K562 (cell line): ENCODE measurements around the gene ATCAY. TPM values are rescaled to one million over a fixed set of nuclear protein-coding genes. Genes with fewer than 3 reads are reported as not detected.

Experiments used
- ATAC-seq: fragments of 200-7000 bp; cut with Tn5 transposase; 3 replicates; pipeline ENCODE4 v1.9.1; 2020; ENCODE audit warnings: moderate library complexity
- BruUV-seq: library from RNA; stranded (reverse); fragments of 400-500 nt; replicated peaks from 2 replicates; lab custom pipeline; 2021; lab: Mats Ljungman, UMichigan
- CTCF ChIA-PET: fragments of 300-600 bp; formaldehyde crosslinking; extraction: SDS; loops from one replicate; lab custom pipeline; 2021; ENCODE audit warnings: low intra/inter-chr PET ratio; lab: Yijun Ruan, JAX
- POLR2A ChIA-PET: fragments of 300-600, 350-650 bp; sonication (Branson Sonifier 250); formaldehyde crosslinking; extraction: SDS; loops from one replicate; lab custom pipeline; 2021; ENCODE audit warnings: antibody characterized with exemption, inconsistent platforms; lab: Yijun Ruan, JAX
- DNase-seq, 4 experiments: peaks; one replicate each; pipeline versions ENCODE4 v3.0.0 to v3.0.0-alpha.2; 2011 to 2018; ENCODE audit warnings: low spot score in 3 of 4, mixed read lengths in 3 of 4; ENCODE audit errors: extremely low read depth in 1 of 4
- FAIRE-seq: peaks from 2 replicates; lab custom pipeline; 2011; peaks lifted over from hg19 to GRCh38; lab: Jason Lieb, UNC
- H2AFZ ChIP-seq: 2 replicates; pipeline ENCODE4 v1.6.0; 2011; ENCODE audit warnings: low read depth, low read length, control low read depth, inconsistent platforms
- H3K27ac ChIP-seq: fragments of 200-600 bp; 3 replicates; pipeline ENCODE4 v1.8.0; 2011; ENCODE audit warnings: low read depth, mild to moderate bottlenecking, control low read depth, inconsistent platforms, low read length, moderate library complexity, mixed read lengths; ENCODE audit errors: extremely low read depth
- H3K27me3 ChIP-seq, 2 experiments: fragments of 300-600 bp in 1 of 2; 2 replicates in 1 of 2; 3 replicates in 1 of 2; pipeline versions ENCODE4 v1.6.0 to v1.8.0; 2011; ENCODE audit warnings: inconsistent platforms in 2 of 2, low read length in 2 of 2, mild to moderate bottlenecking in 1 of 2, mixed read lengths in 1 of 2, moderate library complexity in 1 of 2; ENCODE audit not compliant: control insufficient read depth in 2 of 2, insufficient read depth in 2 of 2
- H3K36me3 ChIP-seq: fragments of 300-600 bp; 3 replicates; pipeline ENCODE4 v1.8.0; 2011; ENCODE audit warnings: mild to moderate bottlenecking, low read length, inconsistent platforms; ENCODE audit not compliant: control insufficient read depth, insufficient read depth
- H3K4me1 ChIP-seq, 2 experiments: fragments of 200-600 bp in 1 of 2; replicated peaks in 1 of 2; 2 replicates in 1 of 2; 3 replicates in 1 of 2; pipeline versions ENCODE4 v1.5.1 to v1.8.0; 2011; ENCODE audit warnings: inconsistent platforms in 2 of 2, low read length in 2 of 2, mild to moderate bottlenecking in 1 of 2, mixed read lengths in 1 of 2, moderate library complexity in 1 of 2; ENCODE audit not compliant: control insufficient read depth in 2 of 2, insufficient read depth in 2 of 2
- H3K4me2 ChIP-seq: 2 replicates; pipeline ENCODE4 v1.6.1; 2011; ENCODE audit warnings: low read length, control low read depth, inconsistent platforms, mixed read lengths; ENCODE audit not compliant: insufficient read depth
- H3K4me3 ChIP-seq: fragments of 200-600 bp; sonication (generic), shearing (Covaris generic); 2 replicates; pipeline ENCODE4 v1.5.1; 2016; ENCODE audit warnings: control low read depth, inconsistent platforms
- H3K79me2 ChIP-seq: fragments of 200-600 bp; 3 replicates; pipeline ENCODE4 v1.8.0; 2011; ENCODE audit warnings: low read length, inconsistent platforms; ENCODE audit not compliant: control insufficient read depth, insufficient read depth
- H3K9ac ChIP-seq, 2 experiments: 2 replicates each; pipeline versions ENCODE4 v1.6.0 to v1.6.1; 2011; ENCODE audit warnings: low read depth in 2 of 2, low read length in 2 of 2, control low read depth in 1 of 2, inconsistent platforms in 1 of 2, mild to moderate bottlenecking in 1 of 2, mixed read lengths in 1 of 2; ENCODE audit not compliant: insufficient read depth in 1 of 2
- H3K9me1 ChIP-seq: one replicate; pipeline ENCODE4 v1.6.0; 2011; ENCODE audit warnings: inconsistent platforms, mild to moderate bottlenecking, low read length, moderate library complexity; ENCODE audit not compliant: control insufficient read depth, insufficient read depth
- H3K9me3 ChIP-seq: replicated peaks from 2 replicates; pipeline ENCODE4 v1.5.1; 2011; ENCODE audit warnings: low read depth, low read length, inconsistent platforms; ENCODE audit not compliant: control insufficient read depth, insufficient read depth
- H4K20me1 ChIP-seq: replicated peaks from 2 replicates; pipeline ENCODE4 v1.6.1; 2011; ENCODE audit warnings: low read length, inconsistent platforms, mixed read lengths; ENCODE audit not compliant: control insufficient read depth, insufficient read depth
- ADNP ChIP-seq: fragments of 200-800 bp; sonication (Bioruptor generic); IDR thresholded peaks from 2 replicates; pipeline ENCODE4 v1.6.1; 2016; ENCODE audit warnings: missing genetic modification characterization, missing compliant biosample characterization
- BCOR ChIP-seq: fragments of 450-650 bp; IDR thresholded peaks from 2 replicates; pipeline ENCODE4 v1.6.1; 2016
- CBFA2T2 ChIP-seq: fragments of 450-650 bp; conservative IDR thresholded peaks from 2 replicates; pipeline ENCODE4 v1.6.1; 2017; ENCODE audit warnings: mild to moderate bottlenecking
- CBX3 ChIP-seq, 2 experiments: IDR thresholded peaks; 1 replicate in 1 of 2; 2 replicates in 1 of 2; pipeline ENCODE4 v1.6.1; 2012; ENCODE audit warnings: inconsistent platforms in 2 of 2, low read length in 2 of 2, borderline replicate concordance in 1 of 2, control low read depth in 1 of 2
- CBX8 ChIP-seq: fragments of 200-600 bp; sonication (generic); IDR thresholded peaks from 2 replicates; pipeline ENCODE4 v1.6.1; 2012; ENCODE audit warnings: borderline replicate concordance, mixed run types, low read depth, mild to moderate bottlenecking, moderate library complexity, mixed read lengths, low read length, control low read depth, inconsistent platforms; ENCODE audit not compliant: poor library complexity, severe bottlenecking; ENCODE audit errors: extremely low read depth
- DACH1 ChIP-seq: fragments of 450-650 bp; IDR thresholded peaks from 2 replicates; pipeline ENCODE4 v1.6.1; 2018; ENCODE audit not compliant: partially characterized antibody
- DEAF1 ChIP-seq: fragments of 450-650 bp; formaldehyde crosslinking; IDR thresholded peaks from 2 replicates; pipeline ENCODE4 v1.4.0; 2020; ENCODE audit warnings: mild to moderate bottlenecking, moderate library complexity
- FOXK2 ChIP-seq, 2 experiments: fragments of 450-650 bp; IDR thresholded peaks in 1 of 2; conservative IDR thresholded peaks in 1 of 2; 2 replicates each; pipeline ENCODE4 v1.6.1; 2016; ENCODE audit warnings: low read depth in 2 of 2, mild to moderate bottlenecking in 1 of 2
- HNRNPUL1 ChIP-seq: fragments of 200-400 bp; formaldehyde crosslinking; IDR thresholded peaks from 2 replicates; pipeline ENCODE4 v1.6.1; 2017; ENCODE audit warnings: low read length
- IRF2 ChIP-seq: sonication (generic); formaldehyde crosslinking; IDR thresholded peaks from 2 replicates; pipeline ENCODE4 v1.8.1; 2022; ENCODE audit warnings: mild to moderate bottlenecking, missing genetic modification reagents
- KDM1A ChIP-seq, 2 experiments: fragments of 450-650 bp; IDR thresholded peaks; 2 replicates each; pipeline ENCODE4 v1.6.1; 2016; ENCODE audit warnings: mild to moderate bottlenecking in 2 of 2
- MBD1 ChIP-seq: fragments of 250-450 bp; sonication (Bioruptor Pico); IDR thresholded peaks from 2 replicates; pipeline ENCODE4 v1.8.0; 2022; ENCODE audit warnings: inconsistent platforms
- PCBP2 ChIP-seq: fragments of 200-400 bp; formaldehyde crosslinking; IDR thresholded peaks from 2 replicates; pipeline ENCODE4 v1.6.1; 2018; ENCODE audit warnings: low read length, low read depth, mild to moderate bottlenecking, moderate library complexity; ENCODE audit not compliant: poor library complexity, severe bottlenecking
- PTBP1 ChIP-seq: fragments of 200-400 bp; formaldehyde crosslinking; IDR thresholded peaks from 2 replicates; pipeline ENCODE4 v1.6.1; 2017; ENCODE audit warnings: low read depth, low read length
- PTRF ChIP-seq: fragments of 450-650 bp; IDR thresholded peaks from 2 replicates; pipeline ENCODE4 v1.6.1; 2016; ENCODE audit warnings: mild to moderate bottlenecking, missing genetic modification characterization, missing compliant biosample characterization
- RBM25 ChIP-seq: fragments of 200-400 bp; formaldehyde crosslinking; IDR thresholded peaks from 2 replicates; pipeline ENCODE4 v1.6.1; 2018; ENCODE audit warnings: low read length, low read depth, moderate library complexity; ENCODE audit not compliant: severe bottlenecking
- TRIM28 ChIP-seq: fragments of 450-650 bp; IDR thresholded peaks from 2 replicates; pipeline ENCODE4 v1.6.1; 2017
- ZNF146 ChIP-seq: IDR thresholded peaks from one replicate; pipeline ENCODE4 v1.6.1; 2018; ENCODE audit warnings: missing compliant biosample characterization; ENCODE audit not compliant: unreplicated experiment
- ZNF239 ChIP-seq: fragments of 250-450 bp; sonication (Bioruptor Pico); IDR thresholded peaks from 2 replicates; pipeline ENCODE4 v1.4.0; 2020; ENCODE audit warnings: mild to moderate bottlenecking
- ZNF696 ChIP-seq: fragments of 250-450 bp; sonication (Bioruptor Pico); conservative IDR thresholded peaks from 2 replicates; pipeline ENCODE4 v1.4.0; 2020; ENCODE audit warnings: mild to moderate bottlenecking, moderate library complexity
- WGBS: fragments of 100-300 bp; shearing (Covaris generic); methylation state at CpG from one replicate; pipeline ENCODE4 v1.1.6; 2016; ENCODE audit warnings: low coverage, mixed read lengths; ENCODE audit not compliant: insufficient coverage; ENCODE audit errors: missing lambda C conversion rate; 5-methylcytosine and 5-hydroxymethylcytosine counted together
- in situ Hi-C: fragments of 300-500 bp; cut with MboI; formaldehyde crosslinking; loops from 4 replicates; pipeline ENCODE4 v1.15.0; 2018; ENCODE audit warnings: inconsistent platforms, mixed read lengths
- intact Hi-C: fragments of 100-400 bp; cut with micrococcal nuclease; formaldehyde crosslinking; loops from 2 replicates; pipeline ENCODE4 v1.14.2; 2022
- polyA plus RNA-seq, 8 experiments: library from polyadenylated mRNA; depleted of rRNA in 4 of 8; stranded (reverse) in 5 of 8; unstranded in 3 of 8; fragments of >200 nt; fragmentation: Nextera tagmentation in 2 of 8; fragmentation: Illumina TruSeq in 1 of 8; extraction: Ambion mirVana in 2 of 8; extraction: Trizol in 1 of 8; gene quantifications; 2 replicates each; pipeline versions ENCODE4 v1.2.1 to v1.2.3, GENCODE V29; 2011 to 2014; ENCODE audit warnings: inconsistent platforms in 1 of 8, missing spikeins in 1 of 8
- total RNA-seq, 7 experiments: library from RNA; depleted of rRNA in 6 of 7; stranded (reverse); fragments of >200 nt in 6 of 7; fragmentation: Illumina TruSeq in 2 of 7; extraction: Trizol in 2 of 7; gene quantifications; 2 replicates each; pipeline versions ENCODE4 v1.2.1 to v1.2.3, GENCODE V29; 2011 to 2021; ENCODE audit warnings: low replicate concordance in 1 of 7

The ATCAY gene
- total and polyA plus RNA-seq, 9 of the 15 experiments (the other 6 are each of a cell fraction or from before 2014, with no cell fraction given), result not detected

- TF ChIP-seq IRF2 (CRISPR knock-in tag), result no peak
These were observed 17.5 kb downstream of the ATCAY start (continued) for GRCh38 chr19:3897936-3898335.

DNA sequence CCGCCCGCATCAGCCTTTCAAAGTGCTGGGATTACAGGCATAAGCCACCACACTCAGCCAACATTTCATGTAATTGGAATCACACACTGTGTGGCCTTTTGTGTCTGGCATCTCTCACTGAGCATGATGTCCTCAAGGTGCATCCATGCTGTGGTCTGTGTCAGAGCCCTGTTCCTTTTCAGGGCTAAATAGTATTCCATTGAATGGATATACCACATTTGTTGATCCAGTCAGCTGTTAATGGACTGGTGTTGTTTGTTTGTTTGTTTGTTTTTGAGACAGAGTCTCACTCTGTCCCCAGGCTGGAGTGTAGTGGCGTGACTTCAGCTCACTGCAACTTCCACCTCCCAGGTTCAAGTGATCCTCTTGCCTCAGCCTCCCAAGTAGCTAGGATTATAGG, 17.9 kb downstream of the ATCAY start:
- no peak for TF ChIP-seq ZNF239
- TF ChIP-seq DEAF1, result no peak
- peak; percentile 63; the same call in 1 of the 2 replicates for TF ChIP-seq TRIM28
- TF ChIP-seq HNRNPUL1, result no peak
- TF ChIP-seq ADNP (tag), result peak; percentile 61; the same call in 1 of the 2 replicates
- no peak for TF ChIP-seq CBFA2T2
- peak; percentile 10 for TF ChIP-seq DACH1
- peak; percentile 28 to 65; a peak in 2 of 4 replicates for TF ChIP-seq KDM1A (IDR thresholded peaks at IDR 0.05)
- TF ChIP-seq PTRF (tag), result no peak
- TF ChIP-seq FOXK2 (conservative IDR thresholded peaks at IDR 0.05 in 1 of 2, IDR thresholded peaks at IDR 0.05 in 1 of 2; ENCODE audit: low read depth in 2 of 2), result no peak
- TF ChIP-seq CBX8, result no peak
- TF ChIP-seq MBD1 (CRISPR knock-in tag), result no peak
- TF ChIP-seq PCBP2, result no peak
- 0 out of 2 replicates have a peak, but pooled peaks have one; percentile 33 for TF ChIP-seq PTBP1
- peak; percentile 79 for TF ChIP-seq BCOR
- TF ChIP-seq ZNF146 (CRISPR knock-in tag), result peak; percentile 99
- peak; percentile 41 for TF ChIP-seq RBM25
- TF ChIP-seq ZNF696 (CRISPR knock-in tag), result no peak
- TF ChIP-seq CBX3 (IDR thresholded peaks at IDR 0.05; ENCODE audit: borderline replicate concordance in 1 of 2, low read length in 2 of 2), result peak in 1 of 2 experiments; percentile 68; a peak in 1 of 3 replicates
- Histone ChIP-seq H3K9me1 (no peaks in the 10 kb centered on the region), H3K79me2 (no peaks in the 10 kb centered on the region), H3K4me1 (no peaks in the 10 kb centered on the region), H3K9ac (no peak overlapping the region), H3K27me3 (peaks cover 8 to 31% of the 10 kb centered on the region in 2 experiments; a peak in 4 of 5 replicates), H2AFZ (no peak overlapping the region), H3K4me2 (no peak overlapping the region), H3K36me3 (no peaks in the 10 kb centered on the region), H4K20me1 (no peaks in the 10 kb centered on the region), H3K4me3 (no peak overlapping the region), H3K27ac (no peak overlapping the region), H3K9me3 (no peaks in the 10 kb centered on the region; the same call in none of the 2 replicates)
- CTCF ChIA-PET, result no interaction called here
- 44% methylated on average over 3 of the region's 3 CpGs for WGBS
- in situ Hi-C loops (no loop called here), intact Hi-C loops (no loop called here)
- DNase-seq, result no peak
- POLR2A ChIA-PET, result no interaction called here
- FAIRE-seq, result no peak
- ATAC-seq, result no peak
- BruUV-seq, result no TSS peak
